ENCODE results near the gene OPCML. TPM values are rescaled to one million over a fixed set of nuclear protein-coding genes. Genes with fewer than 3 reads are reported as not detected.

The OPCML gene
- total and polyA plus RNA-seq, 2 experiments from 2014 or later, result 0.21 to 0.51 TPM

DNA sequence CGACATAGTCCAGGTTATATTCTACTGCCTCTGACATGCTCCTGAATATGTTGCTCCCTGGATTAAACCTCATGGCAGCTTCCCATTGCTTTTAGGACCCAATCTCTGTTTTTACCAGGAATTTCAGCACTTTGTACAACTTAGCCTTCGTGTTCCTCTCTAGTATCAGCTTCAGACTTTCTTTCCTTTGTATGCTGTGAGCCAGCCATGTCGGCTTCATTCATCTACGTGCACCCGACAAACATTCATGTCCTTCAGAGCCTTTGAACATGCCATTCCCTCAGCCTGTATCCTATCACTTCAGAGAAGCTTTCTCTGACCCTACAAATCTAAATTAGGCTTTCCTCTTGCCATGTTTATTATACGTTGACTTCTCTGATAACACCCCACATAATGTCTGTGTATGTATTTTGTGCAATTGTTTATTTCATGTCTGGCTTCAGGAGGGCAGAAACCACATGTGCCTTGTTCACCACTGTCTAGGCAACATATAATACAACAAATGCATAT is 743.4 kb downstream of the OPCML start:
- TF ChIP-seq, protein P1, sequence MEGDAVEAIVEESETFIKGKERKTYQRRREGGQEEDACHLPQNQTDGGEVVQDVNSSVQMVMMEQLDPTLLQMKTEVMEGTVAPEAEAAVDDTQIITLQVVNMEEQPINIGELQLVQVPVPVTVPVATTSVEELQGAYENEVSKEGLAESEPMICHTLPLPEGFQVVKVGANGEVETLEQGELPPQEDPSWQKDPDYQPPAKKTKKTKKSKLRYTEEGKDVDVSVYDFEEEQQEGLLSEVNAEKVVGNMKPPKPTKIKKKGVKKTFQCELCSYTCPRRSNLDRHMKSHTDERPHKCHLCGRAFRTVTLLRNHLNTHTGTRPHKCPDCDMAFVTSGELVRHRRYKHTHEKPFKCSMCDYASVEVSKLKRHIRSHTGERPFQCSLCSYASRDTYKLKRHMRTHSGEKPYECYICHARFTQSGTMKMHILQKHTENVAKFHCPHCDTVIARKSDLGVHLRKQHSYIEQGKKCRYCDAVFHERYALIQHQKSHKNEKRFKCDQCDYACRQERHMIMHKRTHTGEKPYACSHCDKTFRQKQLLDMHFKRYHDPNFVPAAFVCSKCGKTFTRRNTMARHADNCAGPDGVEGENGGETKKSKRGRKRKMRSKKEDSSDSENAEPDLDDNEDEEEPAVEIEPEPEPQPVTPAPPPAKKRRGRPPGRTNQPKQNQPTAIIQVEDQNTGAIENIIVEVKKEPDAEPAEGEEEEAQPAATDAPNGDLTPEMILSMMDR (IDR thresholded peaks at IDR 0.05; ENCODE audit: low read depth, low read length), result no peak
- Histone ChIP-seq H3K27me3 (no peaks in the 10 kb centered on the region), H3K36me3 (no peaks in the 10 kb centered on the region), H3K4me3 (no peak overlapping the region), H3K9me3 (ENCODE audit: low read depth) (no peaks in the 10 kb centered on the region), H3K4me1 (ENCODE audit: low read depth) (peaks cover 30% of the 10 kb centered on the region), H3K27ac (no peak overlapping the region)
- DNase-seq (ENCODE audit: low read depth in 1 of 2, low spot score in 1 of 2), result no peak

DNA sequence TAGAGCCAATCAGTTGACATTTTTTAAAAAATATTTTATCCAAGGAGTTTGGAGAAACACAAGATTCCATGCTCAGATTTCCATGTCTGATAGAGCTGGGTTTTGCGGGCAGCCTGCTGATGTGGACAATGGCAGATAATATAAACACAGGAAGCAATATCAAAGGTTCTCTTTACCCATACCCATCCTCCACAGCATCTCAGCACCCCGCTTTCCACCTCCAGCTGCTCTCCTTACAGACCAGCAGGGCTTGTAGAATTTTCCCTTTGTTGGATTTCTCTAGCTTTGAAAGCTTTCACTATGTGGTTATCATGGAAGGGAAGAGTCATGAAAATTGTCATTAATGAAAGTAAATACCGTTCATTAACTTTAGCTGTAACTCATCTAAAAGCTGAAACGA is 746.4 kb downstream of the OPCML start:
- H3K27me3 ChIP-seq, result no peaks in the 10 kb centered on the region
- H3K4me3 ChIP-seq, result no peak overlapping the region
- TF ChIP-seq, protein P1 (IDR thresholded peaks at IDR 0.05; ENCODE audit: low read depth, low read length), result no peak
- no peak overlapping the region for H3K27ac ChIP-seq
- no peak for DNase-seq (ENCODE audit: low read depth in 1 of 2, low spot score in 1 of 2)
- H3K4me1 ChIP-seq (ENCODE audit: low read depth), result peaks cover 14% of the 10 kb centered on the region
- H3K36me3 ChIP-seq, result no peaks in the 10 kb centered on the region
- H3K9me3 ChIP-seq (ENCODE audit: low read depth), result no peaks in the 10 kb centered on the region

DNA sequence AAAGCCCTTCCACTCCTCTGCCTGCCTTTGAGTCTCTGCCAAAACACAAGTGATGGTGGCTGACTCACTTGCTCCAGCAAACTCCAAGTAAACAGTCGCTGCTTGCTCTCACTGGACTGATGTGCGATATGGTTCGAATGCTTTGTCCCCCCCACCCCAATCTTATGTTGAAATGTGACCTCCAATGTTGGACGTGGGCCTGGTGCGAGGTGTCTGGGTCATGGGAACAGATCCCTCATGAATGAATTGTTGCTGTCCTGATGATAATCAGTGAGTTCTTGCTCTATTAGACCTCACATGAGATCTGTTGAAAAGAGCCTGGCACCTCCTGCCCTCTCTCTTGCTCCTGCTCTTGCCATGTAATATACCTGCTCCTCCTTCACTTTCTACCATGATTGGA is 747.9 kb downstream of the OPCML start:
- TF ChIP-seq, protein P1 (IDR thresholded peaks at IDR 0.05; ENCODE audit: low read depth, low read length), result no peak
- peaks cover 13% of the 10 kb centered on the region for H3K4me1 ChIP-seq (ENCODE audit: low read depth)
- H3K9me3 ChIP-seq (ENCODE audit: low read depth), result no peaks in the 10 kb centered on the region
- H3K4me3 ChIP-seq, result no peak overlapping the region
- DNase-seq (ENCODE audit: low read depth in 1 of 2, low spot score in 1 of 2), result peak in 1 of 2 donors; percentile 16
- H3K36me3 ChIP-seq, result no peaks in the 10 kb centered on the region
- H3K27ac ChIP-seq, result no peak overlapping the region
- no peaks in the 10 kb centered on the region for H3K27me3 ChIP-seq

DNA sequence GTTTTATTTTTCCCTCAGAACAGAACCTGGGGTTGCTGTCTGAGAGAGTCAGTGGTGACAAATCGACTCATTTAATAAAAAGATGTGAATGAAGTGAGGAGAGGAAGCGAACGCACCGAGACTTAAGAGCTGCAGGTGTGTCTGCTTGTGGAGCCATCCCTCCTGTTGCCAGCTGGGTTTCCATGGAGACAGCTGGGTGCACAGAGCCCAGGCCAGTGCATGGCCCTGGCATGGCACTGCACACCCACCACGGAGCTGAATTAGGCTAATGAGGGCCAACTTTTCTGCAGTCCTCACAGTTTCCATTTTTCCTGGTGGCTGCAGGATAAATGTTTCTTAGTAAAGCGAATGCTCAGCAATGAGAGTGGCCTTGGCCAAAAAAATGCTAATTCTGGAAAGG is 750.2 kb downstream of the OPCML start:
- H3K4me1 ChIP-seq (ENCODE audit: low read depth), result peaks cover 8% of the 10 kb centered on the region

DNA sequence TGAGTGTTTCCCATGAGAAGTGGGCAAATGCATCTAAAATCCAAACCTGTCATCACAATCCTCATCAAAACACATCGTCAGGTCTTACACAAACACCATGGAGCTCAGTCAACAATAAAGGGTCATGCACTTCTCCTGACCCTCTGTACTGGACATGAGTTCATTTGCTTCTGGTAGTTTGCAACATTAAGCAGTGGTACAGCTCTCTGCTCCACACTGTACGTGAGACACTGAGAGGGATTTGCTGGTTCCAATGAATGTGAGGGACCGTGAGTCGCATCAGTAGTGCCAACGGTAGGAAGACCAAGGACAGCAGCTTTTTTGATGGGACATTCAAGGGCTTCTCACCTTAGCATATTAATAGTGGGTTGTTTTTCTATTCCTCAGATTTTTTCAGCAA is 752.3 kb downstream of the OPCML start:
- no peaks in the 10 kb centered on the region for H3K36me3 ChIP-seq
- DNase-seq (ENCODE audit: low read depth in 1 of 2, low spot score in 1 of 2), result no peak
- no peak overlapping the region for H3K27ac ChIP-seq
- H3K9me3 ChIP-seq (ENCODE audit: low read depth), result no peaks in the 10 kb centered on the region
- TF ChIP-seq, protein P1 (IDR thresholded peaks at IDR 0.05; ENCODE audit: low read depth, low read length), result no peak
- peaks cover 16% of the 10 kb centered on the region for H3K4me1 ChIP-seq (ENCODE audit: low read depth)
- no peaks in the 10 kb centered on the region for H3K27me3 ChIP-seq
- H3K4me3 ChIP-seq, result no peak overlapping the region

More for the DNA sequence above, 750.2 kb downstream of the OPCML start:
- TF ChIP-seq, protein P1 (IDR thresholded peaks at IDR 0.05; ENCODE audit: low read depth, low read length), result no peak
- H3K27ac ChIP-seq, result no peak overlapping the region
- DNase-seq (ENCODE audit: low read depth in 1 of 2, low spot score in 1 of 2), result no peak
- no peak overlapping the region for H3K4me3 ChIP-seq
- H3K9me3 ChIP-seq (ENCODE audit: low read depth), result no peaks in the 10 kb centered on the region
- no peaks in the 10 kb centered on the region for H3K27me3 ChIP-seq
- no peaks in the 10 kb centered on the region for H3K36me3 ChIP-seq

All from cardiac muscle cell (in vitro differentiated cells and primary cell).